ENCODE measurements around the gene MAP2K4. TPM values are rescaled to one million over a fixed set of nuclear protein-coding genes. Genes with fewer than 3 reads are reported as not detected.
"Not testable (repeated sequence)": the region's sequence is repeated elsewhere in the genome, so short reads cannot be mapped to it uniquely, and the experiment has no call there.

The MAP2K4 gene
- total RNA-seq, 1 donor from 2014 or later: 41.6 TPM

DNA sequence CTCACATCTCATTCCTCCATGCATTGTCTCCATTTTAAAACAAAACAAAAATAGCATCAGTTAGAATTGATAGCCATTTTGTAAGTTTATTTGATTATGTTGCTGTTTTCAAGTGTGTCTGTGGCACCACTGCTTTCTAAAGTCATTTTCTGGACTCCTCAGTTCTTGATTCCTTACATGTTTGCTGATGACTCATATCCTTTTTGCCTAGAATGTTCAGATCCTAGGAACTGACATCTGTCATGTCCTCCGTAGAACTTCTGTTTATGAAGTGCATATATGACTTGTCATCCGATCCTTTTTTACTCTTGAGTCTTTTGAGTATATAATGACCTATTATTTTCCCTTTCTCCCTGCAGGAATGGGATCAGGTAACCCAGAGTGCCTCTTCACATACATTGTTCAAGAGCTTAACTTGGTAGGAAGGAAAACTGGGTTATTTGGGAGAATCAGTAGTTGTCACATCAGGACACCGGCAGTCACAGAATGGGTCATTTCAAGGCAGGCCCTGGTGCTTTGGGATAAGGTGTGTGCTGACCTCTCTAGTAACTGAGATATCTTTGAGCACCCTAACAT is 69.2 kb downstream of the MAP2K4 start:
- no peak for DNase-seq

DNA sequence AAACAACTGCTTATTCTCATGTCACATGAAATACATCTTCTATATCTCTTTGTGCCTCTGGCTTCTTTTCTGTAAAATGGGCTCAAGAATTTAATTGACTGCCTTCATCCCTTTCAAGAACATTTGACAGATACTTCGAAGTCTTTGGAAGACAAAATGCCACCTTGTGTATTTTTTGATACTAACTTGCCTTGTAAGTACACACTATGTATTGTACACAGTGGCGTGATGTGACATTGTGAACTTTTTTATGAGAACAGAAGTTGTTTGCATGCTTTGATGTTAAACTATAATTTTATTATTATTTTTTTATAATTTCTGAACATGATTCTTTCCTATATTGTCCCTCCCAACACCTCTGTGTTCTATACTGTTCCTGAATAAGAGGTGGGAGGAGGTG is 73.7 kb downstream of the MAP2K4 start:
- DNase-seq: no peak

DNA sequence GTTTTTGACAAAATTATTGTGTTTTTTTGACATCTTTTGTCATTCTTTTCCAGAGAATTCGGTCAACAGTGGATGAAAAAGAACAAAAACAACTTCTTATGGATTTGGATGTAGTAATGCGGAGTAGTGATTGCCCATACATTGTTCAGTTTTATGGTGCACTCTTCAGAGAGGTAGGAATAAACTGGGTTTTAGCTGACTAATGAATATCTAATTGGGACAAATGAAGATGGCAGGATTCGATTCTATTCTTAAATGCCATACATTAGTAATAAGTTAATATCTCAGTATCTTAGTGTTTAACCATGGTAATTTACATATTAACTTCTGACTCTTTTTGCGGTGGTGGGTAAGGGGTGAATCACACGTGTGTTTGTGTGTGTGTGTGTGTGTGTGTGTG is 74.8 kb downstream of the MAP2K4 start:
- DNase-seq: no peak

DNA sequence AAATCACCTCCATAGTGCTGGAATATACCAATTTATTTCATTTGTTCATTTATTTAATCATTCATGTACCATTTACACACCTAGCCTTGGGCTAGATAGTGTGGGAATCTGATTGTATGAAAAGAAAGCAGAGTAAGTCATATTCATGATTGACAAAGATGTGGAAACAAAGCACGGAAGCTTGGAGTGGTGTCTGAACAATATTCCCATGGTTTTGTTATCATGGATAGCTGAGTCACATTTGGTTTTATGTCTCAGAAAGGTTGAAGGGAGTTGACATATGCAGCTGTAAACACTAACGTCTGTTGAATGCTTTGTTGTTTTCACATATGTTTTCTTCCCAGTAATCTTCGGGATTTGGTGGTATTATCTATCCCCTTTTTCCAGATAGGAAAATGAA is 76.6 kb downstream of the MAP2K4 start:
- no peak for DNase-seq

DNA sequence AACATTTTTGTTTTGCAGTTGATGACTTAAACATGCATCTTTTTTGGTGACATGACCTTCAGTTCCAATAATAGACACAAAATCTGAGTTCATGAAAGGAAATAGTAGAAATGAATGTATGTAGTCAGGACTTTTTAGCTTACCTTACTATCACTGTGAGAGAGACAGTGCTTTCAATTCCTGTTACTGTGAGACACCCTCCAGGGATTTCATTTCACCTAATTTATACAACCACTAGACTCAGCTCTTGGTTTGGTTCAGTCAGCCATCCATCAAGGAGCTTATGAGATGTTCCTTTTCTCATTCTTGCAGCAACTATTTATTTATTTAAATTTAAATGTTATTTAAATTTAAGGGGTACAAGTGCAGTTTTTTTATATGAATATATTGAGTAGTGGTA is 77.9 kb downstream of the MAP2K4 start:
- no peak for DNase-seq

DNA sequence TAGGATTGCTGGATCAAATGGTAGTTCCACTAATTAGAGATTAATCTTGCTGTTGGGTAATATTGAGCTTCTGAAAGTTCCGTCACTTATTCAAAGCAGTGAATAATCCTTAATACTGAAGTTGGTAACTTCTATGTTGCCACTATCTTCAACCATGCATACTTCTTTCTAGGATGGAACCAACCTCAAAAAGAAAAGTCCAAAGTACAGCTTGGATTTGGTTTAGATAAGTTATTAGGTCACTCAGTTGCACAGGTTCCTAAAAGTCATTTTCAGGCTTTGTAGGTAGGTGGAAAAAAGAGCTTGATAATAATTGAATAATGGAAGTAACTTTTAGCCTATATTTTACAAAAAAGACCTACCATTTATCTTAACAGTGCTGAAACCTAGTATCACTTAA is 78.7 kb downstream of the MAP2K4 start:
- DNase-seq: no peak

DNA sequence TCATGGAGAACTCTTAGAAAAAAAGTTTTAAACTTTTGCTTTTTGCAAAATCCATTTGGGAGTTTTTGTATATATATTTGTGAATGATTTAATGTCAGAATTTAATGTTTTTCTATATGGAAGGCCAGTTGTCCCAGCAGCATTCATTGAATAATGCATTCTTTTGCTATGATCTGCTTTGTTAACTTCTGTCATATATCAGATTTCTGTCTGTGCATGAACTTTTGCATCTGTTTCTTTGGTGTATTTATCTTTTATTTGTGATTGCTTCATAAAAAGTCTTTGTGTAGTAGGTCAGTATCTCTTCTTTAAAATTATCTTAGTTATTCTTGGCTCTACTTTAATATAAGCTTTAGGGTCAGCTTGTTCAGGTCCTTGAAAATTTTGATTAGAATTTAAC is 84.2 kb downstream of the MAP2K4 start:
- DNase-seq: no peak

DNA sequence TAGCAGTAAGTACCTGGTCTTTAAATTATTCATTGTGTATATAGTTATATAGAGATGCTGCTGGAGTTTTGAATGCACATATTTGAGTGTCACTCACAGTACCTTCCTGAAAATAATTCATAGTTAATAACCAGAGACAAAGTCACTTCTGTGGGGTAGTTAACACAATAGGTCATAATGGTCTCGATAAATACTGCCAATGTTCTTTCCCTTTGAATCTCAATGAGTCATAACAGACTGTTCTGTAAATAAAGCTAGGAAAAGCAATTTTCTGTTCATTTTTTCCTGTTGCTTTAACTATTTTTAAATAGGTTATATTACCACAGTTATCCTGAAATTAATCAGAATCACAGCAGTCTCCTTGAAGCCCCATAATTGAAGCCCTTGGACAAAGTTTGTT is 87.2 kb downstream of the MAP2K4 start:
- DNase-seq: no peak

DNA sequence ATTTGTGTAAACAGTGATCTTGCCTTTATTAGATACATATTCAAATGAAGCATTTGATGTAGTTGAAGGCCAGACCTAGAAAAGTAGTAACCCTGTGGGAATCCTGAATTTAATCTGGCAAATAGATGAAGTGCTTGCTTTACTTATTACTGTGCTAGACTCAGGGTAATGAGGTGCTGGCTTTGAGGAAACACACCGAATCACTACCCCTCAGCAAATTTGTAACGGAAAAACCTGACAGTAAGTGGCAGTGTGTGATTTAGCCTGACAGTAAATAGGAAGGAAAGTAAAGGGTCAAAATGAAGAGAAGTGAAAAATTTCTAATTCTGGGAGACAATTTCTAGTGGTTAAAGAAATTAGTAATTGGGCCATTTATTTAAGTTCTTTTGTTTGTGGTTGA is 90.2 kb downstream of the MAP2K4 start:
- no peak for DNase-seq

DNA sequence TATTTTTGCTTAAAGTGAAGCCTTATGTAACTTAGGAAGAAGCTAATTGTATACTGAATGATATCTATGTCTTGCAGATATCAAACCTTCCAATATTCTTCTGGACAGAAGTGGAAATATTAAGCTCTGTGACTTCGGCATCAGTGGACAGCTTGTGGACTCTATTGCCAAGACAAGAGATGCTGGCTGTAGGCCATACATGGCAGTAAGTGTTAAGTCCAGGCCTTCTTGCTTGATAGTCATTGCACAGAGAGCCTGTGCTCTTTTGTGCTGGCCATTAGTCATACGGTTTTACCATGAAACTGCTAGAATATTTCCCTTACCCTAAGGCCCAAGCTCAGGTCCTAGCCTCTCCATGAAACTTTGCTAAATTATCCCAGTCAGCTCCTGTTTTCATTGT is 92.5 kb downstream of the MAP2K4 start:
- no peak for DNase-seq

DNA sequence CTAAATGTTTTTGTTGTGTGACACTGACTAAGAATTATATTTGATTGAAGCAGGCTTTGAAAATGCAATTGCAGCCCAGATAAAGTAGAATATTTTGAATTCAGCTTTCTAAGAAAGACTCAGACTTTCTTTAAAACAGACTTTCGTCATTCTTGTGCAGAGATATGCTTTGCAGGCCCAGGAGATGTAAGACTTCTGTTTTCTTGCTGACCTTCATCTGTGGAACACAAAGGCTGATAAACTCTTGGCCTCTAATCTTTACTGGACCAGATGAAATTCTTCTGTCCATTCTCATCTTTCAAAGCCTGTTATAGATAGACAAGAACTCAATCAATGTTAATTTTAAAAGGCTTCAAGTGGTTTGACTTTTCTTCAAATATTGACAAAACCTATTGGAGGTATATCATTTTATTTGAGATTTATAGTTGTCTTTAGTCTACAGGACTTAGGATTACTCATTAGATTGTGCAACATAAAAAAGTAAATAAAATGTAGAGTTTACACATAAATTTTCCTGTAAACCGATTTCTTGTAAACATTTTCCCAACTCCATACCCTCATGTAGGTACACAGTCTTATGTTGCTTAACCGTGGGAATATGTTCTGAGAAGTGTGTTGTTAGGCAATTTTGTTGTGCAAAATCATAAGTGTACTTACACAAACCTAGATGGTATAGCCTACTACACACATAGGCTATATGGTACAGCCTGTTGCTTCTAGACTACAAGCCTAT is 94.2 kb downstream of the MAP2K4 start:
- DNase-seq: no peak

DNA sequence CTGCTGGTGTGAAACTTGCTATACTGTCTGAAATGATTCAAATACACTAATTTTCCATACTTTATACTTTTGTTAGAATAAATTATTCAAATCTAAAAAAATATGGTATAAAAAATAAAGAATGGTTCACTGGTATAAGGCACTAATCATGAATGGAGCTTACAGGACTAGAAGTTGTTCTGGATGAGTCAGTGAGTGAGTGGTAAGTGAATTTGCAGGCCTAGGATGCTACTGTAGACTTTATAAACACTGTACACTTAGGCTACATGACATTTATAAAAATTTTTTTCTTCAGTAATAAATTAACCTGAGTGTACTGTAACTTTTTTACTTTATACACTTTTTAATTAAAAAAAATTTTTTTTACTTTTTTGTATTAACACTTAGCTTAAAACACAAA is 95.5 kb downstream of the MAP2K4 start:
- no peak for DNase-seq

DNA sequence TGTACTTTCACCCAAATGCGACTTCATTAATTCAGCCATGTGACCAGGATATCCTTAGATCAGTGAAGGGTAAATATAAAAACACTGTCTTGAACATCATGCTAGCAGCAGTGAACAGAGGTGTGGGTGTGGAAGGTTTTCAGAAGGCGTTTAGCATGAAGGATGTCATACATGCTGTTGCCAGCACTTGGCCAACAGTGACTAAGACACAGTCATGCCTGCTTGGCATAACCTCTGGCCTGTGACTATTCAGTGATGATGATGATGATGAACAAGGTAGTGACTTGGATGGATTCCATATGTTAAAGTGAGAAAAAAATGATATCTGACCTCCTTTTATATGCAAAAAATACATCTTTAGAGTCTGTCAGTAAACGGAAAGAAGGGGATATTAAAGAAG is 97.9 kb downstream of the MAP2K4 start:
- no peak for DNase-seq

DNA sequence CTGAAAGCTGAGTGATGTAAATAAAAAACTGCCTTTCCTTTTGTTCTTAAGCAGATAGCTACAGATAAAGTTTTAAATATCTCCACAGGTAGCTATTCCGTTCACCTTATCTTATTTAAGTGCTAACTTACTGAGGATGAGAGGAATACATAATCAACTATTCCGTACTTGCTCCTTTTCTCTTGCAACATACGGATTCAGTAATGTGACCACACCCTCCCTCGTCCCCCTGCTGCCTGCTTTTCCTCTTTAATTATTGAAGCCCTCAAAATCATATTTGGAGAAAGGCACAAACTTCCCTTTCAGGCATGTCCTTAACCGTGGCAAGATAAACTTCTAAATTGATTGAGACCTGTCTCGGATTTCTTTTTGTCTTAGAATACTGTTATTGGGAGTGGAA is 101.4 kb downstream of the MAP2K4 start:
- peak; percentile 17 for DNase-seq

DNA sequence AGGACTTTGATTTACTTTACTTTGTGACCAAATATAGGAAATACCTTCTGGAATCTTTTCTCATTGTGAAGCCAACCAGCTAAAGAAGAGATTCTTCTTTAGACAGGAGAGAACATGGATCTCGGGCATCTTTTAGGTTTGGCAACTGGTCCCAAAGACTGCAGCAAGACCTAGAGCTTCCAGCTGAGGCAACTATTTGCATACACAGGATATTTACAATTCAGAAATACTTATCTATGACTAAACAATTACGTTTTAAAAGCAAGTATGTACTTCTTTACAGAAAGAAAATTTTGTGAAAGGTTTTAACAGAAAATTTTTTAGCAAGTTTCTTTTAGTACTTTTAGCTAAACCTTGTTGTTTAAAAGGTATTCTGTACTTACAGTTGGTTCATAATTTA is 106.5 kb downstream of the MAP2K4 start:
- DNase-seq: no peak

DNA sequence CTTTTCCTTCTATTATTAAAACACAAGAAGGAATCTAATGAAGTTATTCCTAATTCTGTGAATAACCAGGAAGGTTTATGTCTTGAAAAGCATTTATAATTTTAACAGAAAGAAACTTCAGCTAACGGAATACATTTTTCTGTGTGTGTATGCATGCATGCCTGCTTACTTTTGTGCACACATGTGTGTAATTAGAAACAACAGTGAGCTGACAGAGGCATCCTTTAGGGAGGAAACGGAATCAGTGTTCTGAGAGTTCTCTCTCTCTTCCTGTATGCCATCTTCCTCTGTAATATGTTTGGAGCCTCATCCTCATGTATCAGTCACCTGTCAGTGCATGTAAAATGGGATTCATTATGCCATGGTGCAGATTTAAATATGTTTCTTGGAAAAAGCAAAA is 107.0 kb downstream of the MAP2K4 start:
- DNase-seq: no peak

DNA sequence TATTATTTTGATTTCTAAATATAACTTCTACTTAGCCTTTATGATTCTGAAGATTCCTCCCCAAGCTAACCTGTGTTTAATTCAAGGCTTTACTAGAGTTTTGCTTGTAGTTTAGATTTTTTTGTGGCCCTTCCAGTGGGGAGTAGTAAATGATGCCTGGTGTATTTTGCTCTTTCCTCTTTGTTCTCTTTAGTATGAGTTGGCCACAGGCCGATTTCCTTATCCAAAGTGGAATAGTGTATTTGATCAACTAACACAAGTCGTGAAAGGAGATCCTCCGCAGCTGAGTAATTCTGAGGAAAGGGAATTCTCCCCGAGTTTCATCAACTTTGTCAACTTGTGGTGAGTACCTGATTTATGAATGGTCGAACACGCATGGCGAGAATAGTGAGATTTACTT is 108.3 kb downstream of the MAP2K4 start:
- no peak for DNase-seq

DNA sequence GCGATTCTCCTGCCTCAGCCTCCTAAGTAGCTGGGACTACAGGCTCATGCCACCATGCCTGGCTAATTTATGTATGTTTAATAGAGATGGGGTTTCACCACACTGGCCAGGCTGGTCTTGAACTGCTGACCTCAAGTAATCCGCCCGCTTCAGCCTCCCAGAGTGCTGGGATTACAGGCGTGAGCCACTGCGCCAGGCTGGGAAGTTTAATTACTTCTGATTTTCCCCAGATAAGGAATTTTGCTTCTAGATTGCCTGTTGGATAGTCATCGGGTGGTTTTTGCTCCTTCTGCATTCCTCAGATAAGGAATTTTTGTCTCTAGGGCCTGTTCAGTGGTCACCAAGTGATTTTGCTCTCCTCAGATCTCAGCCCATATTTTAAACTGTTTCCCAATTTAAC is 112.5 kb downstream of the MAP2K4 start:
- no peak for DNase-seq

DNA sequence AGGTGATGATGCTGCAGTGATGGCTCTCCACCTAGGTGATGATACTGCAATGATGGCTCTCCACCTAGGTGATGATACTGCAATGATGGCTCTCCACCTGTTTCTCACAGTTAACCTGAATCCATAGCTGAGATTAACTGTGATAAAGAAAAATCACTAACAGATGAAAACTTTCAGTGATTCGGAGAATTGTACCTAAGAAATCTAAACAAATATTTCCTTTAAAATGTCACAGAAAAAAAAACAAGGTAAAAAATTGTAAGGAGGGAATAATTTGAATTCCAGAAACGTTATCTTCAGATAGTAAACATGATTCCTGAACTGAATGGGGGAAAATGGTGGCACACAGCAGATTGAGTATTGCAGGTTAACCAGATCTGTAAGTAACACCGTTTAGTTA is 113.4 kb downstream of the MAP2K4 start:
- DNase-seq: no peak

DNA sequence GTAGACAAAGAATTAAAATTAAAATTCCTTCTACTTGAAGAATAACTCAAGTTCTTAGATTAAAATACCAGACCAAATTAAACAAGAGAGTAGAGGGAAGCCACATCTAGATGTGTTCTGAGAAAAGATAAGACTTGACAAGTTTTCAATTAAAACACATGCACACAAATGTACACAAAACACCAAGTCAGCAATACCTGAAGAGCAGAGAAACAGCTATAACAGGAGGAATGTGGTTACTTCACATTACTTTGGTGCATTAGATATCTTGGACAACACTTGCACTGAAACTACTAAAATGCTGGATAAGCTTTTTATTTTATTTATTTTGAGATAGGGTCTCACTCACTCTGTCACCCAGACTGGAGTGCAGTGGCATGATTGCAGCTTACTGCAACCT is 113.9 kb downstream of the MAP2K4 start:
- DNase-seq: no peak

DNA sequence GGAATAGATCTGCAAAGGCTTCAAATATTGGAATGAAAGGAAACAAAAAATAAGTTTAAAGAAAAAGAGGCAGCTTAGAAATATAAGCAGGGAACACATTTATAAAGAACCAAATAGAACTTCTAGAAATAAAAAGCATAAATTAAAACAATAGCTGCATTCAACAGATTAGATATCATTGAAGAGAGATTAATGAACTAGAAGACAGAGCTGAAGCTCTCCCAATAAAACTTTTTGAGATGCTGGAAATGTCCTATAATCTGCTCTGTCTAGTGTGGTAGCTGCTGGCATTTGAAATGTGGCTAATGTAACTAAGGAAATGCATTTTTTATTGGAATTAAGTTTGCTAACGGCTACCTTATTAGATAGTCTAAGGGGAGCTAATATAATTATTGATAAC is 115.6 kb downstream of the MAP2K4 start:
- no peak for DNase-seq

DNA sequence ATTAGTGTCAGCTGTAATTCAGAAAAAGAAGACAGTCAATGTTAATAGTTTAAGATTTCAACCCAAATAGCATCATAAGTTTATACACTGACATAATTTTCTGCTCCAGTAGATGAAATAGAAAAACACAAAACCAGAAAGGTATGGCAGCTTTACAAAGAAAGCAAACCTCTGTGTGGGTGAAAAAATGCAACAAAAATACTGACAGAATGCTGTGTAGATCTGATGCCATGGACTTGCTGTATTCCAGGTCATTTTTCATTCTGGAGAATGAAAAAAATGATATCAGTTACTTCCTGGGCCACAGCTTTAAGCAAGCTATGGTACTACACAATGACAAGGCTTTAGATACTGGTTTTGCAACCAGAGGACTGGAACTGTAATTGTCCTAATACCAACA is 116.0 kb downstream of the MAP2K4 start:
- no peak for DNase-seq

DNA sequence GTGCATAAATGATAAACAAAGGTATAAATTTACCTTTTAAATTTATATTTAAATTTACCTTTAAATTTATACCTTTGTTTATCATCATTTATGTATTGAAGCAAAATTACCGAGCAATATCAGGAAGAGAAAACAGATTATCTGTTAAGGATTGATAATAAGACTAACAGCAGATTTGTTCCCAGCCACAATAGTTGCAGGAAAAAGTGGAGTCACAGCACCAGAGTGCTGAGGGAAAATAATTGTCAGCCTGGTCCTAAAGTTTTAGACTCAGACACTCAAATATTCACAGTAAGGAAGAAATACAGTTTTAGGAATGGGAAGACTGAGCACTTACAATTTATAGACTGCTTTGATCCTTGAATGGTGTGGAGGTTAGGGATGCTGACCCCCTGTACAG is 117.2 kb downstream of the MAP2K4 start:
- DNase-seq: no peak

DNA sequence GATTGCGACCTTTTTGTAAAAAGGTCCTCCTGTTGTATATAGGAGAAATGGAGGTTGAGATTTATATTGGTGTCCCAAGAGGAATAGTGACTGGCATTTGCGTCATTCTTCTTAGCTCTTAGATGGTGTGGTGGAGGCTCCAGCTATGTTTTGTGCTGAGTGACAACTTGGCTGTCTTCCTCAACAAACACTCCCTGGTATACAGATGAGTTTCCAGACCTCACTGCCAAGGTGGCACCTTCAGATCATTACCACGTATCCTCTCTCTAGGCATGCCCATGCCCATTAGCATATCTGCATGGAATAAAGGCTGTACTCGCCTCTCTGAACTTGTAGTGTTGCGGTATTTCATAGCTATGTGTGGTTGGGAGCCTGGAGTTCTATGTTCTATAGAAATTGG is 120.0 kb downstream of the MAP2K4 start:
- DNase-seq: no peak

DNA sequence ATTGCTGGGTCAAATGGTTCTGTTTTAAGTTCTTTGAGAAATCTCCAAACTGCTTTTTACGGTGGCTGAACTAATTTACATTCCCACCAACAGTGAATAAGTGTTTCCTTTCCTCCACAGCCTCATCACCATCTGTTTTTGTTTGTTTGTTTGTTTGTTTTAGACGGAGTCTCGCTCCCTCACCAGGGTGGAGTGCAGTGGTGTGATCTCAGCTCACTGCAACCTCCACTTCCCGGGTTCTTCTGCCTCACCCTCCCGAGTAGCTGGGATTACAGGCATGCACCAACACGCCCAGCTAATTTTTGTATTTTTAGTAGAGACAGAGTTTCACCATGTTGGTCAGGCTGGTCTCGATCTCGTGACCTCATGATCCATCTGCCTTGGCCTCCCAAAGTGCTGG is 141.5 kb downstream of the MAP2K4 start:
- not testable (repeated sequence) for DNase-seq
